ENCODE results near the gene DTD1.

- TF ChIP-seq POLR2AphosphoS5 (IDR thresholded peaks at IDR 0.05), result no peak
- TF ChIP-seq, protein P1, sequence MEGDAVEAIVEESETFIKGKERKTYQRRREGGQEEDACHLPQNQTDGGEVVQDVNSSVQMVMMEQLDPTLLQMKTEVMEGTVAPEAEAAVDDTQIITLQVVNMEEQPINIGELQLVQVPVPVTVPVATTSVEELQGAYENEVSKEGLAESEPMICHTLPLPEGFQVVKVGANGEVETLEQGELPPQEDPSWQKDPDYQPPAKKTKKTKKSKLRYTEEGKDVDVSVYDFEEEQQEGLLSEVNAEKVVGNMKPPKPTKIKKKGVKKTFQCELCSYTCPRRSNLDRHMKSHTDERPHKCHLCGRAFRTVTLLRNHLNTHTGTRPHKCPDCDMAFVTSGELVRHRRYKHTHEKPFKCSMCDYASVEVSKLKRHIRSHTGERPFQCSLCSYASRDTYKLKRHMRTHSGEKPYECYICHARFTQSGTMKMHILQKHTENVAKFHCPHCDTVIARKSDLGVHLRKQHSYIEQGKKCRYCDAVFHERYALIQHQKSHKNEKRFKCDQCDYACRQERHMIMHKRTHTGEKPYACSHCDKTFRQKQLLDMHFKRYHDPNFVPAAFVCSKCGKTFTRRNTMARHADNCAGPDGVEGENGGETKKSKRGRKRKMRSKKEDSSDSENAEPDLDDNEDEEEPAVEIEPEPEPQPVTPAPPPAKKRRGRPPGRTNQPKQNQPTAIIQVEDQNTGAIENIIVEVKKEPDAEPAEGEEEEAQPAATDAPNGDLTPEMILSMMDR (IDR thresholded peaks at IDR 0.05), result no peak
- TF ChIP-seq EP300 (IDR thresholded peaks at IDR 0.05), result no peak
Measured at GRCh38 chr20:18780385-18781130, 192.7 kb downstream of the DTD1 start.

Data from gastroesophageal sphincter (tissue), 3 donors.